ENCODE results near the gene SLX9.

SLX9 gene

DNA sequence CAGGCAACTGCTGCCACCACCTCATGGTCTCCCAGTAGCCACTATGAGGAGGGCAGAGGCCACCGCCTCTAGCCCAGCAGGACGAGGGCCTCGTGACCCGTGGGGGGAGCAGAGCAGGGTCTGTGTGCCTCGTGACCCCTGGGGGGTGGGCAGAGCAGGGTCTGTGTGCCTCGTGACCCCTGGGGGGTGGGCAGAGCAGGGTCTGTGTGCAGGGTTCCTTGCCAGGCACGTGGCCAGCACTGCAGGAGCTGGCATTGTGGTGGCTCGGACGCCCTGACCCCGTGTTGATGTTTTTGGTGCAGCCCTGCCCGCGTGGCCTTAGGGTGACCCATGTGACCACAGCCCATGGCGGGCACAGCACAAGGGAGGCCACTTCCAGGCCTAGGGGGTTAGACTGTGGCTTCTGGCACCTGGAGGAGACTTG lies 52.8 kb downstream of the SLX9 start:
- no peak for DNase-seq

DNA sequence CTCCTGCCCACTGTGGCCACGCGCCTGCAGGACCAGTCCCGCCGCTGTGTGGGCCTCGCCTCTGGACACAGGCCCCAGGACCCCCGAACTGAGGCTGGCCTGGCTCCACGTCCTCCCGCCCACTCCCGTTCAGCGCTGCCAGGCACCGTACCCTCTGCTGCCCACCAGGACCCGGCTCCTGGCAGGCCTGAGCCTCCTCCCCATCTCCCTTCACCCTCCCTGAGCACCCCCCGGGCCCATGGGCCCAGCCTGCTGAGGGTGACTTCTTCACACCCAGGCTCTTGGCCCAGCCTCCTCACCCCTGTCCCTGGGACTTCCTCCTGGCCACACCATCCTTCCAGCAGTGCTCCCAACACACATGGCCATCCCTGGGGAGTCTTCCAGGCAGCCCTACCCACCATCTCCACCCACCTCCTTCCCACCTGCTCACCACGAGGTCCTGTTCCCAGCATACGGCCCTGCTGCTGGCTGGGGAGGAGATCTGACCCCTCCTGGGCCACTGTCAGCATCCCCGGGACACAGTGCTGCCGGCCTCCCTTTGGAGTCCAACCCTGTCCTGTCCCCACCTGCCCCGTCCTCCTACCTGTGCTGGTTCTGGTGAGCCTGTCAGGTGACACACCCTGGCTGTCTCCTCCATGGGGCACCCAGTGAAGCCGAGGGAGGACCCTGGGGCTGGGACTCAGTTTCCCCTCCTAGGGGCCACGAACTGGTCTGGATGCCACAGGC lies 53.7 kb downstream of the SLX9 start:
- DNase-seq: no peak

DNA sequence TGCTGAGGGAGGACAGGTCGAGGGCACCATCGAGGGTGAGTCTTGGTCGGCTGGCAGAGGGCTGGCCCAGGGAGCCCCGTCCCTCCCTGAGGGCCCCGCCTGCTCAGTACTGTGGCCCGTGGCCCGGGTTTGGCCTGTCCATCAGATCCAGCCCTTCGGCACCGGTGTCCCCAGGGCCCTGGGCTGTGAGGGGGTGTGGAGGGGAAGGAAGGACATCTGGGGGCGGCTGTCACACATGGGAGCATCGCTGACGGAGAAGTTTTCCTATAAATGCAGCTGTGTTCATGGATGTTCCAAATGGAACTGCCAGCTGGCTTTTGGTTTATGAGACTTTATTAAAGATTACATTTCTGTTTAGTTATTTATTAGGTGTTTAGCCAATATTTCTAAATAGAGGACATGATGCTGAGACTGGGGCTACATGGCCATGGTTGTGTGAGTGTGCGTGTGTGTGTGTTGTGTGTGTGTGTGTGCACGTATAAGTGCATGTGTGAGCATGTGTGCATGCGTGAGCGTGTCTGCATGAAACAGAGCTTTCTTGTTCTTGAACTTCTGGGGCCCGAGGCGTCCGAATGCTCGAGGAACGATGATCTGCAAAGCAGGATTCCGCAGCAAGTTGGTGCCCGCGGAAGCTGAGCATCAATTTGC lies 54.3 kb downstream of the SLX9 start:
- DNase-seq: no peak

DNA sequence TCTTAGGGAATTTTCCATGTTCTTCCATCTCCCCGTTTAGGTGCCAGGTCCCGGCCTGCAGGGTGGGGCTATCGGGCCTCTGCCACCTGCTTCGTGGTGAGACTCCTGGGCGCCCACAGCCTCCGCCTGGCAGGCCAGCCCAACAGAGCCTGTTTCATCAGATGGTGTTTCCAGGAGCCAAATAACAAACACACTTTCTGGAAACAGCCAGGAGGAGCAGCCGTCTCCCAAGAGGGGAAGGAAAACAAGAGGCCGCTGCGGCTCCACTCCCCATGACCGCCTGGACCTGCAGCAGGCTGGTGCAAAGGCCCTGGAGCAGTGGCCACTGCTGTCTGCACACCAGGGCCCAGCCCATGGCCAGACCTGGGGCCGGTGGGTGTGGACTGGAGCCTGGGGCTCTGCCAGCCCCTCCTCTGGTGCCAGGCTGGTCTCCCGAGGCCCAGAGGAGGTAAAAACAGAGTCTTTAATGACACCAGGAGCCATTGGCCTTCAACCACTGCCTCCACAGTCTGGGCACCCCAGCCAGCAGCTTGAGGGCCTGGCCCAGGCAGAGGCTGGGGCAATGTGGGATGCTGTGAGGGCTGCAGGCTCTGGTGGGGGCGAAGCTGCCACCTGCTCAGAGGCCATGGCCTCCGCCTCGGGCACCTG lies 55.0 kb downstream of the SLX9 start:
- DNase-seq: no peak

DNA sequence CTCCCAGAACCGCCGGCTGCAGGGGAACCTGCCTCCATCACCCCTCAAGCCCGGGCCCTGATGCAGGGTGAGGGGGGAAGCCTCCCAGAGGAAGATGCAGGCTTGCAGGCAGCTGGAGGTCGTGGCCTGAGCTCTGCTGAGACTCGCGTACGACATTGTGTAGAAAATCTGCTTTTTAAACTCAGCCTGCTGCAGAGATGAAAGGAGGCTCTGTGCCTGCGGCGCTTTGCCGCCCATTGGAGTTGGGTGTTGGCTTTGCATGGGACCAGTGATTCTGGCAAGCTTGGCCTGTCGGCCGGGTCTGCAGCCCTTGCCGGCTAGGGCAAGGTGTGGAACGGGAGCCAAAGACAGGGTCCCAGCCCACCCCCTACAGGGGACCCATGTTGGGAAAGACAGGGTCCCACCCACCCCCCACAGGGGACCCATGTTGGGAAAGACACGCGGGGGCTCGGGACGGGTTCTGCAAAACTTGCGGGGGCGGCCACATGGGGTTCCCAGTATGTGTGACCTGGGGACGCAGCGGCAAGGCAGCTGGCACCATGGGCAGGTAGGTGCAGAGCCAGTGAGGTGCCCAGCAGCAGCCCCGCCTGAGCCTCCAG lies 55.6 kb downstream of the SLX9 start:
- DNase-seq: no peak

DNA sequence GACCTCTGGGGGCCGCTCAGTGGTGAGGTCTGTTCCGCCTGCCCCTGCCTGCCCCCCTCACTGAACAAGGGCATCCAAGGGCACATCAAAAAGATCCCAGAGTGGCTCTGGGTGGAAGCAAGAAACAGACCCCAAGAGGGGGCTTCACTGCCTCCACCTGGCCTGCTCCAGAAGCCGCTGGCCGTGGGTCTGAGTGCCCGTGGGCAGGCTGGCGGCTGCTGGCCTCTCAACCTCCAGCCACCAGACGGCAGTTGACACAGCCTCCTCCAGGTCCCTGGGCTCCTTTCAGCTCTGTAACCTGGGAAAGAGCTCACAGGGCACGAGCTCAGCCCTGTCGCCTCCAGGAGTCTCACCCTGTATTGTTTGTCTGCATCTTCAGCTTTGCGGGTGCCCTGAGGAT lies 56.3 kb downstream of the SLX9 start:
- no peak for DNase-seq

DNA sequence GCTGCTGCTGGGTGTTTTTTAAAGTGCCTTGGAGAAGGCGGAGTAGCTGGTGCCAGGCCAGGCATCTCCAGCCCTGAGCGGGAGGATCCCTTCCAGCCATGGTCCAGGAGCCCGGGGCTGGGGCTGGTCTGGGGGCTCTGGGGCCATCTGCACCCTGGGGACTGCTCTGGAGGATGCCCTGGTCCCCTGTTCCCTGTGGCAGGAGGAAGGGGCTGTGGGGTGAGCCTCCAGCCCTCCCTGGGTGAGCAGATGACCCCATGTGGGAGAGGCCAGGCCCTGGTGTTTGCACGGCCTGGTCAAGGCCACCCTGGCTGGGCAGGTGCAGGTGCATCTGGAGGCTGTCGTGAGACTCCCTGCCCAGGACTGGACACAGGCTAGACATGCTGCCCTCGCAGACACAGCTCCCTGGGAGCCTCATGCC lies 56.7 kb downstream of the SLX9 start:
- DNase-seq: no peak

DNA sequence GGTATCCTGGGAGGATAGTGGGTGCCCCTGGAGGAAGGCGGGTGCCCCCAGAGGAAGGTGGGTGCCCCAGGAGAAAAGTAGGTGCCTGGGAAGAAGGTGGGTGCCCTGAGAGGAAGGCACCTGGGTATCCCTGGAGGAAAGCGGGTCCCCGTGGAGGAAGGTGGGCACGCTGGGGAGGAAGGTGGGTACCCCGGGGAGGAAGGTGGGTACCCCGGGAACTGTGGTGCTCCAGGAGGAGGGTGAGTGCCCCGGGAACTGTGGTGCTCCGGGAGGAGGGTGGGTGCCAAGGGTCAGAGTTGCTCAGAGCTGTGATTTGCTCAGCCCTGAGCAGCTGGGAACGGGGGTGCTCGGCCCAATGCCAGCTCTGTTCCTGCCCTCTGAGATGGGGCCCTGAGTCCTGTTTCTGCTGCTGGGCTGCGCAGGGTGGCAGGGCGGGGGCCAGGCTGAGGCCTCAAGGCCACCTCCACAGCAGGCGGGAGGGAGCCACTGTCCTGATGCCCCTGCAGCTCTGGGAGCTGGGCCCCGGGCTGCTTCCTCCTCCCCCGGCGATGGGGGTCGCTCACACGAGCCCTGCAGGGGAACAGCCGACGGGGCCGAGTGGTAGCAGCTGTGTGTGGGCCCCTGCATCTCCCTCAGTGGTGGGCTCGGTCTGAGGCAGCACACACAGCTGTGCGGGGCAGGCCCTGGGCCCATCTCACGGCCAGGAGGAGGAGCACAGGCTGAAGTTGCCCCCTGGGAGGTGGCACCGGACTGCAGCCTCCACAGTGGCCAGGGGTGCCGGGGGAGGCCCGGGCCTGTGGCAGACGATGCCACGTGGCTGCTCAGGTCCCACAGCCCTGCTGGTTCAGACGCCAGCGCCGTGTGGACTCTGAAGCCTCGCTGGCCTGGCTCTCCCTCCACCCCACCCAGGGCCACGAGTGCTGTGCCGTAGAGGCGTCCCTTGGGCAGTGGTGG lies 57.4 kb downstream of the SLX9 start:
- DNase-seq: no peak

DNA sequence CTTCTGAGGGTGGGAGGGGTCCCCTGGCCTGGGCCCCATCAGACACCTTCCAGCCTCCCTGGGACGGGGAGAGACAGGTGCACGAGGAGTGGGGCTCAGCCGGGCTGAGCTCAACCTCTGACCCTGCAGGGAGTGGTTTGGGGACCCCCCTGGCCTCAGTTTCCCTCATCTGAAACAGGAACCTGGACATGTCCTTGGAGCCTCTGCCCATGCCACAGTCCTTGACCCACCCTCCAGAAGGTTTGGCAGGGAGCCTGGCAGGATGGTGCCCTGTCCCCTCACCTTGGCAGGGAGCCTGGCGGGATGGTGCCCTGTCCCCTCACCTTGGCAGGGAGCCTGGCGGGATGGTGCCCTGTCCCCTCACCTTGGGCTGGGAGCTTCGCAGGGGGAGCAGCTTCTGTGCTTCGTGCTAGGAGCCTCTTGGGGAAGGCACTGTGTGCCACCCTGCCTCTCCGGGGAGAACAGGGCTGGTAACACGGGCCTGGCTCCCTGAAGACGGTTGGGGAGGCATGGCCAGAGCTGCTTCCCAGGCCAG lies 58.3 kb downstream of the SLX9 start:
- DNase-seq: no peak

DNA sequence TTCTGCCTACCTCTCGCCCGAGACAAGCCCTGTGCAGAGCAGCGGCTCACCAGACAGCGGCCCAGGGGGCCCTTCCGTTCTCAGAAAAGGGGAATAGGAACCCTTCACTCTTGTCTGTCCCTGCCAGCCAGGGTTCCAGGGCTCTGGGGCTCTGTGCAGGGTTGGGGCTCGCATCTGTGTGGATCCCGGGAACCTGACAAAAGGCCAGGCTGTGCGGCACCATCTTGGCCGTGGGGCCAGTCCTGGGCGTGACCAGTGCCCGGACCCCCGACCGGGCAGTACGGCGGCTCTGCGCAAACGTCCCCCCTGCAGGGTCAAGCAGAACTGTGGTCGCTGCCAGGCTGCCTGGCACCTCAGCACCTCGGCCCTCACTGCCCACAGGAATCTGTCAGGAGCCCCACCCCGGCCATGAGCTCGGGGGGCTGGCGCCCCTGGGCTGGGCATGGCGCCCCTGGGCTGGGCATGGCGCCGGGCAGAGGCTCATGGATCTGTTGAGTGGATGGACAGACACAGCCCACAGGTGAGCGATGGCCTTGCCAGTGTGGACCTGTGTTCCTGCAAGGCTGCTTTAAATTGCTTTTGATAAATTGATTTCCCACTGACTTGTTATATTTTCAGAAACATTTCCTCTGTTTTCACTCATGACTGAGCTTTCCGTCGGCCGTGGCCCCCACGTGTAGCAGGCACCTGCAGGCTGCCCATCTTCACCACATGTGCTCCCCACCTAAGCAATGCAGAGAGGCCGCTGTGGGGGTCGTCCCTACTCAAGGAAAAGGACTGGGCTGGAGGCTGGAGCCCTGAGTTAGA lies 59.0 kb downstream of the SLX9 start:
- DNase-seq: no peak

DNA sequence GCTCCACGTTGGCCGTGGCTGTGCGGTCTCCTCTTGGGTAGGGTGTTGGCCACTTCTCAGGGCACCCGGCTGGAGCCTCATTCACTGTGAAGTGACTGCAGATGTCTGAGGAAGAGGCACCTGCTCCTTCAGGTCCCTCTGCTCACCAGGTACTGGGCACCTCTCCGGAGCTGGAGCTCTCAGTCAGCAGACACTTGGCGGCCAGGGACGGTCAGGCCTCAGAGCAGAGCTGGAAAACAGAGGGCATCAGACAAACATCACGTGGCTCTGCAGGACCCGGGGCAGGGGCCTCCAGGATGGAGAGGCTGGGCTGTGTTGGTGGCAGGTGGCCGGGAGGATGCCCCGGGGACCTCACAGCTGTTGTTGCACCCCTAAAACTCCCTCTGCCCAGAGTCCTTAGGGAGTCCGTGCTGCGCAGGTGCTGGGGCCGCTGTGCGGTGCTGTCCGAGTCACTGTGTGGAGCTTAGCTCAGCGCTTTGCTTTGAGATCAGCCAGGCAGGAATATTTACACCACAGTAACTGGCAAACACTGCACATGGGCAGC lies 59.7 kb downstream of the SLX9 start:
- no peak for DNase-seq

DNA sequence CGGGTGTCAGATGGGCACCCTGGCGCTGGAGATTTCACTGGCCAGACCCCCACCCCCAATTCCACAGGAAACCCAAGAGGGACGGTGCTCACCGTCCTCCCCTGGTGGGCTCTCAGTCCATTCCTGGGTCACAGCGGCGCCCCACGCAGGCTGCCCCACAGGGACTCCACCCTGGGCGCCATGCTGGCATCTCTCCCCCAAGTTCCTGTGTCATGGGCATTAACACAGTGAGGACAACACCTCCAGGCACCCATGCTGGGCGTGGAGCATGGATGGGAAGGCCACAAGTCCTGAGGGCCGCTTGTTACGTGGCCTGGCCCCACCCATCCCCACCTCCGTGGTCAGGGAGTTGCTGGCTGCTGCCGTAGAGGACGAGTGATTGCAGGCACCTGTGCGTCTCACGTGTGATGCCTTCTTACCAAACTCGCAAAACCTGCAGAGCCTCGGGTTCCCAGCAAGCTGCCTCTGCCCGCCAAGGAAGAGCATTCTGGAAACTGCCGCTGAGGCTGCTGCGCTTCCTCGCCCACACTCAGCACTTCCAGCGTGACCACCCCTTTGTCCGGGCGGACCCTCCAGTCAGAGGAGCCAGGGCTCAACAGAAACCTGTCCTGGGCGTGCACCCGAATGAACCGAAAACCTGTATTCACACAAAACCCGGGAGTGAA lies 60.3 kb downstream of the SLX9 start:
- DNase-seq: no peak

DNA sequence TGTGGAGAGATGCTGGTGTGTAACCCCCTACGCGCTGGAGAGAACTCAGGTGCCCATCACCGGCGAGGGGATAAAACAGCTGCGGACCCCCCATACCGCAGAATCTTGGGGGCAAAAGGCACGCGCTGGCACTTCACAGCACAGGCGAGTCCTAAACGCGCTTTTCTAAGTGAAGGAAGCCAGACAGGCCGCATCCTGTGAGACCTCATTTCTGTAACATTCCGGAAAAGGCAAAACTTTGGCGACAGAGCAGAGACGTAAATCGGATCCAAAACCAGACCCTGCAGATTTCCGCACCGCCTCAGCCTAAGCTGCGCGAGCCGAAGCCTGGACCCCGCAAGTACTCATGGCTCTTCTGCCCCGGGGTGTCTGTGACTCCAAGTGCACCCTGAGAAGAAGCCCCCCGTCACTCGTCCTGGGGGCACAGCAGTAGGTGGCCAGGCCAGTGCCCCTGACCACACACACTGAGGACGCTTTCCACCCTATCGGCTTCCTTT lies 60.9 kb downstream of the SLX9 start:
- DNase-seq: no peak

DNA sequence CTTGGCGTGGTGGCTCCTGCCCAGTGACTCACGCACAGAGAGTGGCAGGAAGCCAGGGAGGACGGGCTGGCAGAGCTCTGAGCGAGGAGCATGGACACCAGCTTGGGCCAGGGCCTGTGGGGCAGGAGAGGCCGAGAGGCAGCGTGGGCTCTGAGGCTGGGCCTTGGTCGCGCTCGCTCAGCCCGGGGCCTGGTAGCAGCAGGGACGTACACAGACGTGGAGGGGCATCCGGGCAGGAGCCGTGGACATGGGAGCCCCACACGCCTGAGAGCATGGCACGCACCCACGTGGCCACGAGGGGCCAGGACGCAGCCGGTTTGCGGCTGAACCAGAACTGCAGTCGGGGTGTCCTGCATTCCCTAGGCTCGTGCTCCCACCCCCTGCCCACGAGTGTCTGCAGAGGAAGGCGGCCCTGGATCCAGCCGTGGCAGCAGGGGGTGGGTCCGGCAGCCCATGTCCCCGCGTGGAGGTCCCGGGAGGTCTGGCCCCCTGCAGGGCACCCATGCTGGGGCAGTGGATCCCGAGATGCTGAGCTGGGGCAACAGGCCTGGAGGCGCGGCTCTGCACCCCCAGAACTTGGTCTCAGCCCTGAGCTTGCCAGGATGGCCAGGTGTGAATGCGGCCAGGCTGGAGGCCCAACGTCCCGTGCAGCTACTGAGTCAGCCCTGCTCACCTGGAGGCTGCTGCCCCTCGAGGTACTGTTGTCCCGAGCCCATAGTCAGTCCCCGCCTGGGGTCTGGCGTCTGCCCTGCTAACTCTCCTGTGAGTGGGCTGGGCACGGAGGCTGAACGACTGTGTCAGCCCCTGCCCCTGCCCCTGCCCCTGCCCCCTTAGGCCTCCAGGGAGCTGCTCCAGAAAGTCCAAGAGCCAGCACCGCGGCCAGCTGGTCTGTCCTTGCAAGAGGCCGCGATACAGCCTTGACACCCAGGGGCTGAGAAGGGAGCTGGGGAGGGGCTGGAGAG lies 61.6 kb downstream of the SLX9 start:
- no peak for DNase-seq

DNA sequence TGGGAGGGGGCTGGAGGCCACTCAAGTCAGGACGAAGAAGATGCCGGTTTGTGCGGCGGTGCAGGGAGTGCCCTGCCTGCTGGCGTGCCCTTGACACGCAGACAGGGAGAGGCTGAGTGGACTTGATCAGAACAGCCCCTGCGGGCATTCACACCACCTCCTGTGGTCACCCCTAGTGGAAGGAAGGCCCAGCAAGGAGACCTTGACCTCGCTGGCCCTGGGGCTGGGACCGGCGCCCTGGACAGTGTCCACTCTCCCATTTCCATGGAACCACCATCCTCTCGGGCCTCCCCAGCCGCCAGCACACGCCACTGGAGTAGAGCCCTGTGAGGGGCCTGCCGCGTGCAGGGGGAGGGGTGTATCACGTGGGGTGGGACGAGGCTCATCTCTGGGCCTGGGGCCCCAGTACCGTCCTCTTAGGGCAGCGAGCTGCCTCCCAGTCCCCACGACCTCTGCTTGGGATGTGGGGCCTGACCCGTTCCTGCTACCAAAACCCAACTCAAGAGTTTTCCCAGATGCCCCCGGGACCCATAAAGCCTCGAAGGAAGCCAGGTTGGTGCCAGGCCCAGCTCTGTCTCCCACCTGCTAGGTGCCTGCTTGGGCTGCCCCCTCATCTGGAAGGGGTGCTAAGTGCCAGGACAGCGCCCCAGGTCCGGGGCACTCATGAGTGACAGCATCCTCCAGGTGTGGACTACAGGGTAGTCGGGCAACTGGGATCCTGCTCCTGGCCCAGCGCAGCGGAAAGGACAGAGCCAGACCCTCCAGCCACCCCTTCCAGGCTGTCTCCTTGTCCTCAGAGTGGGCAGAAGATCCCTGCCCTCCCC lies 62.8 kb downstream of the SLX9 start:
- DNase-seq: no peak

DNA sequence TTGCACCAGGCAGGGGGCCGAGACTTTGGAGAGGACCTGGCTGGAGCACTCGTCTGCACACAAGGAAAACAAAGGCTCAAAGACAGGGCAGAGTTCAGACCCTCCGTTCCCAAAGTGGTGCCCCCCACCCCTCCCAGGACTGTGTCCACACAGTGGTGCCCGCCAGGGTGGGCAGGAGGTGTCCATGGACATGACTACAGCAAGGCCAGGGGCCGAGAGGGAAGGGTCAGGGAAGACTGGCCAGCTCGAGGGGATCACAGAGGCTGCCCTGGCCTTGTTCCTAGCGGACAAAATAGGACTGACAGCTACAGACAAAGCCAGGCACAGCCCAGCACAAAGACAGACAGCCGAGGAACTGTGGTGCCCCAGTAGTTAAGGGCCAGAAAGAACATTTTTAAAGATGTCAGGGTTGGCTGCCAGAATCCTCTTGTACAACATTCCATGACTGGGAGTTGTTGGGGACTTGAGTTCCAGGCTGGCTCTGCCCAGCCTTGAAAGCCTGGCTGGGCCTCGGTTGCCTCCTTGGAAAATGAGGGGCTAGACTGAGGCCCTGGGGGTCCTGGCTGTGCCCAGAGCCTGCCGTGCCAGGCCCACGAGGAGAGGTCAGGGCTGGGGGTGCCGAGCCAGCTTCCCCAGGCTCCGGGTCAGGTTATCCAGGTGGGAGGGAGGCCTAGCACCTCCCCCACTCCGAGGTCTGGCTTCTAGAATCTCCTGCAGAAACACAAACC lies 63.7 kb downstream of the SLX9 start:
- no peak for DNase-seq

DNA sequence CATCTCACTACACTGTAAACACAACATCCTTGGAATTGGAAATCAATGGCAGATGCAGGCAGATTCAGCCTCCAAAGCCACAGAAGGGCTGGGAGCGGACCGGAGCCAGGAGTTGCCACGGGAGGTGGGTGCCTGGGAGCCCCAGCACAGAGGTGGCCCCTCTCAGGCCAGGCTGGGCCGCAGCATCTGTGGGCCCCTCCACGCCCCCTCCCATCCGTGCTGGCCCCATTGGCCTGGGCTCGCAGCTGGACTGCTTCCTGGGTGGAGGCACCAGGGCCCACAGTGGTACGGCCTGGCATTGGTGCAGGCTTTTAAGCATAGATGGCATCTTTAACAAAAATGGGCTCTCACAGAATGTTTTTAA lies 64.2 kb downstream of the SLX9 start:
- no peak for DNase-seq

Measured in stimulated activated naive CD4-positive, alpha-beta T cell treated with Interleukin-2 at 50 U/mL for 16 hours (primary cell).